ENCODE data around the gene PATE3.

PATE3 gene, protein sequence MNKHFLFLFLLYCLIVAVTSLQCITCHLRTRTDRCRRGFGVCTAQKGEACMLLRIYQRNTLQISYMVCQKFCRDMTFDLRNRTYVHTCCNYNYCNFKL

DNA sequence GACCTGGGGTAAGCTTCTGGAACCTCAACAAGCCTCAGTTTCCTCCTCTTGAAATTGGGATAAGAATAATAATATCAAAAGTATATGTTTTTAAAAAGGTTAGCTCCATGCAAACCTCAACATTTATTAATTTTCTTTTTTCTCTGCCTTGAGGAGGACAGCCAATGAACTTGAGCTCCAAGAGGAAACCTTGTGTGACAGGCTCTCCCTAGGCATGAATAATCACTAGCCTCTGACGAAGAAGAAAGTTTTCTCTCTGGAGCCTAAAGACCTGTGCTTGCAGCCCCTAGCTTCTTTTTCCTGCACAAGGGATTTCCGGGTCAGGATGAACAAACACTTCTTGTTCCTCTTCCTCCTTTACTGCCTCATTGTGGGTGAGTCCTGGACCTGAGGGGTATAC, at the start of gene PATE3:
Gene PATE3 (plus strand): TSS at position 301 of the 400 bp plus-strand sequence. CDS start 25 bp downstream, at position 326.
- DNase-seq (ENCODE audit: low read depth in 2 of 2): no peak

DNA sequence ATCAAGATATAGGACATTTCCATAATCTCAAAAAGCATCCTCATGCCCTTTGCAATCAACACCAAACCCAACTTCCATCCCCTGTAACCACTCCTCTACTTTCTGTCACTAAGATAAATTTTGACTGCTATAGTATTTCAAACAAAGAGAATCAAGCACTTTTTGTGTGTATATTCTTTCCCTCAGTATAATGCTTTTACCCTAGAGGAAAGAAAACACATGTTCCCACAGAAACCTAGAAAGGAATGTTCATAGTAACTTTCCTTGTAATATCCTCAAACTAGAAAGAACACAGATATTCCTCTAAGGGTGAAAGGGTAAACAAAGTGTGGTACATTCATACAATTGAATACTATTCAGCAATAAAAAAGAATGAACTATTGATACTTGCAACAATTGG, 47.3 kb upstream of the PATE3 start:
- DNase-seq (ENCODE audit: low read depth in 2 of 2): no peak

DNA sequence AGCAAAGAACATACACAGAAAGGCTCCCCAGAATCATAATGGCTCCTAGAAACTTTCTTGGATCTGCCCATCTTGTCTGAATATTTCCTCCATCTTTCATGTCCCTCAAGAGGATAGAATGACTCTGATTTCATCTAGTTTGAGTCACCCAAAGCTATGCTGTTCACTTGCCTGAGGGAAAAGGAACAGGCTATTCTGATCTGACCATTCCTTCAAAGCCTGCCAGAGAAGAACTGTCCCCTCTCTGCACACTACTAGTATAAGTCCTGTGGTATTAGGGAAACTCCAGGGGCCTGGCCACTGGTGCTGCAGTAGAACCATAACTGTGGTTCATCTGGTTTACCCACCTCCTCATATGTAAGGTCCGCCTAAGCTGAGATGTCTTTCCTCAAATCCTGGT, 44.2 kb upstream of the PATE3 start:
- no peak for DNase-seq (ENCODE audit: low read depth in 2 of 2)

- no peak for DNase-seq (ENCODE audit: low read depth in 2 of 2)
These were observed 41.9 kb upstream of the PATE3 start, which contains the start of gene PATE1 for GRCh38 chr11:125745979-125746378. Gene PATE1, plus strand, starts transcription at chr11:125746279. Its CDS starts 26 bp downstream, at chr11:125746305.

GRCh38 chr11:125750629-125751028, 37.3 kb upstream of the PATE3 start:
- DNase-seq (ENCODE audit: low read depth in 2 of 2): no peak

- DNase-seq (ENCODE audit: low read depth in 2 of 2): no peak
These were observed 31.9 kb upstream of the PATE3 start for GRCh38 chr11:125756050-125756449.

DNA sequence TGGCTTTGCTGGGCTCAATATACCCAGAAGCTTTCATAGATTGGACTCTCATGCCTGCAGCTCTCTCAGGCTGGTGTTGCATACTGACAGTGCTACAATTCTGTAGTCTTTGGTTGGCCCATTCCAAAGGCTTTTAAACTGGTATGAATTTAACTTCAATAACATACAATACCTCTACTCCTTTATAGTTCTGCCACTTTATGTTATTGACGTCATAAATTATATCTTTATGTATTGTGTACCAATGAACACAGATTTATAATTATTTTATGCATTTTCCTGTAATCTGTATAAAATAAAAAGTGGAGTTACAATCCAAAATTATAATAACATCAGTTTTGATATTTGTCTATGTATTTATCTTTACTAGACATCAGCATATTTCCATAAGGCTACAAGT, 25.5 kb upstream of the PATE3 start:
- no peak for DNase-seq (ENCODE audit: low read depth in 2 of 2)

GRCh38 chr11:125763483-125763882, 24.4 kb upstream of the PATE3 start:
- DNase-seq (ENCODE audit: low read depth in 2 of 2): no peak

DNA sequence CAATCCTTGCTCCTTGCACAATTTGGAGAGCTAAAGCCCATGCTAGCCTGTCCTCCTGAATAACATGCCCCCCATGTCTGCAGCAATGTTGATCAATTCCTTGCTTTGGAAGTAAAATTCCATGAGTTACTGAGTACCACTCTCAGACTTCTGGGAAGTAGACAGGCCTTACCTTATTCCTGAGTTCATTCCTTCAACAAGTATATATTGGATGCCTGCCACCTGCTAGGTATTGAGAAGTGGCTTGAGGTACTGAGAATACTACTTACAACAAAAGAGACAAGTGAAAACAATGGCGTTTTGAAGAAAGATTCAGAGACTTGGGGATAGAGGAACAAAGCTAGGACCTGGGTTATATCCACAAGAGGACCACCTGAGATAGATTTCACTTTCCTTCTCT, 21.7 kb upstream of the PATE3 start:
- DNase-seq (ENCODE audit: low read depth in 2 of 2): no peak

DNA sequence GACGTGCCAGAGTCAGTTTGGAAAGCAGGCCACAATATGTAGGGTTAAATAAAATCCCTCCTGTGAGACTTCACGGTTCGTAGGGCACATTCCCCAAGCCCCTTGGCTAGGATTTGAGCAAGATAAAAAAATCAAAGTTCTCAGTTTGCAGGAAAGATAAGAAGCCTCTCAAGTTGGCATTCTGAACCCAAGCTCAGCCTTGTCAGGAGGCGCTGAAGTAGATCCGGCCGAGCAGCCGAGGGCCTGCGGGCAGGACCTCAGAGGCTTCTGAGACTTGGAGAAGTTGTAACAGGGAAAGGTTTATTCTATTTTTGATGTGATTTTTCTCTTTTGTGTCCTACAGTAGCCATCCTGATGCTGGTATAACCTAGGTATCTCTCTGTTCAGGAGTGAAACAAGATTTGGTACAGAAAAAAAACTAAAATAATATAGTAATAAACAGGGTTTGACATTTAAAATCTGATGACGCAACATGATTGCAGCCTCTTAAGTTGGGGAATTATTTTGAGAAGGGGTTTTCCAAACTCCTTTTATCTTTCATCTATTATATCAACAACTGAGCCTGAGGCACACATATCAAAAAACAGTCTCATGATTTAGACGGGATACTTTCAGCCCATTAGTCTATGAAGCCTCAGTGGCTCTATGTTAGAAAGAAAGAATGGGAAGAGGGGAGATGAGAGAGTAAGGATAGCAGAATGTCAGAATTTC, 19.4 kb upstream of the PATE3 start:
- DNase-seq (ENCODE audit: low read depth in 2 of 2): no peak

- DNase-seq (ENCODE audit: low read depth in 2 of 2): no peak
These were observed 17.3 kb upstream of the PATE3 start for GRCh38 chr11:125770583-125770982.

DNA sequence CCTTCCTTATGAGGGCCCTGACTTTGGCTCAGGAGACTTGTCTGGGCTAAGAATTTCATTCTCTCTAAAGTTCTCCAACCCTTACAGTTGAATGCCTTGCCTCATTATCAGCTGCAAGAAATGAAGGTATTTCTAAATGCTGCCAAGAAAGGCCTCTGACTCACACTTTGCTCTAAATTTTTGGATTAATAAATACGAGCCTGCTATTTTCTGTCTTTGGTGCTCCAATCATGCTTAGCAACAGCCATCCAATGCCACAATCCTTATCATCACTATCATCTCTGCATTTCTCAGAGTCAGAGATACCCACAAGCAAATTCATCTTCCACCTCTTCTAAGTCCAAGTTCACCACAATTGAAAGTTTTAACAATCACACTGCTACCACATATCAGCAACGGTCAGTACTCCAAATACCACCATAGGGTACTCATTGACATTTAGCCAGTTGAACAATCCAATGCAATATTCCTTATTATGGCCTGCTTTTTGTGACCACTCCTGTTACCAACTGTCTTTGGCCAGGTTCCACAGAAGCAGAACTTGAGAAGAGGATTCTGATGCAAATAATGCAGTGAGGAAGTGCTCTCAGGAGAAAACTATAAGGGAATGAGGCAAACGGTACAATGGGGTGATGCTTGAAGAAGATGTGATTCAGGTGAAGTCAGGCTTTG, 15.0 kb upstream of the PATE3 start:
- peak in 1 of 2 experiments; percentile 7 for DNase-seq (ENCODE audit: low read depth in 2 of 2)

GRCh38 chr11:125773516-125773915, 14.4 kb upstream of the PATE3 start:
- no peak for DNase-seq (ENCODE audit: low read depth in 2 of 2)

GRCh38 chr11:125777309-125777708, 10.6 kb upstream of the PATE3 start:
- DNase-seq (ENCODE audit: low read depth in 2 of 2): no peak

- no peak for DNase-seq (ENCODE audit: low read depth in 2 of 2)
These were observed 9.2 kb upstream of the PATE3 start, which contains the start of gene PATE2 for GRCh38 chr11:125778728-125779127. Gene PATE2, minus strand, starts transcription at chr11:125778828. Its CDS starts 55 bp downstream, at chr11:125778773.

GRCh38 chr11:125784678-125785077, 3.2 kb upstream of the PATE3 start:
- no peak for DNase-seq (ENCODE audit: low read depth in 2 of 2)

DNA sequence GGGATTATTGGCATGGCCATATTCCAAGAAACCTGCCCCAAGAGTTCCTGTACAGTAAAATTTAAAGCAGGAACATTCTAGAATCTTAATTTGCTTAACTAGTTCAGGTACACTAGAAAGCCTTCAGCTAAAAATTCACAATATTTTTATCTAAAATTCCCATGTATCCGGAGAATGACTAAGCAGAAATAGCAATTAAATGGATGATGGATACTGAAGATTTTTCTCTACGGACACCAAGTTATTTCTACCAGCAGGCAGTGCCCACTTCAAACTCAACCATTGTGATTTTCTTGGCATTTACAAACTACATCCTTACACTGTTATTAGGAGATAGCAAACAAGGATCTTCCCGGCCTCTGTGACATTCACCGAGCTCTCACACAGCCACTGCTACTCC, 2.9 kb downstream of the PATE3 start:
- no peak for DNase-seq (ENCODE audit: low read depth in 2 of 2)

DNA sequence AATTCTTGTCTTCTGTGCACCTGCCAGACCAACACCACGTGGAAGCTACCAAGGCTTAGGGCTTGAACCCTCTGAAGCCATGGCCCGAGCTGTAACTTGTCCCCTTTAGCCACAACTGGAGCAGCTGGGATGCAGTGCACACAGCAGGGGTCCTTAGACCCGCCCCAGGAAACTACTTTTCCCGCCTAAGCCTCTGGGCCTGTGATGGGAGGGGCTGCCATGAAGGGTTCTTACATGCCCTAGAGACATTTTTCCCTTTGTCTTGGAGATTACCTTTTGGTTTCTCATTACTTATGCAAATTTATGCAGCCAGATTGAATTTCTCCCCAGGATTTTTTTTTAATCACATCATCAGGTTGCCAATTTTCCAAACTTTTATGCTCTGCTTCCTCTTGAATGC, 9.7 kb downstream of the PATE3 start:
- no peak for DNase-seq (ENCODE audit: low read depth in 2 of 2)

DNA sequence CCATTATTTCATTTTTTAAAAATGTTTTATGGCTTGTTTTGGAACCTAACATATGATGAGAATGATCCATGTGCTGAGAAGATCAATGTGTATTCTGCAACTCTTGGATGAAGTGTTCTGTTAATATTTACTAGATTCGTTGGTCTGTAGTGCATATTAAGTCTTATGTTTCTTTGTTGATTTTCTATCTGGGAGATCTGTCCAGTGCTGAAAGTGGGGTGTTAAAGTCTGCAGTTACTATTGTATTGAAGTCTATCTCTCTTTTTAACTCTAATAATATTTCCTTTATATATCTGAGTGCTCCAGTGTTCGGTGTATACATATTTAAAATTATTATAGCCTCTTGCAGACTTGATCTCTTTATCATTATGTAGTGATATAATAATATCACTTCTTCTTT, 11.9 kb downstream of the PATE3 start:
- DNase-seq (ENCODE audit: low read depth in 2 of 2): no peak

DNA sequence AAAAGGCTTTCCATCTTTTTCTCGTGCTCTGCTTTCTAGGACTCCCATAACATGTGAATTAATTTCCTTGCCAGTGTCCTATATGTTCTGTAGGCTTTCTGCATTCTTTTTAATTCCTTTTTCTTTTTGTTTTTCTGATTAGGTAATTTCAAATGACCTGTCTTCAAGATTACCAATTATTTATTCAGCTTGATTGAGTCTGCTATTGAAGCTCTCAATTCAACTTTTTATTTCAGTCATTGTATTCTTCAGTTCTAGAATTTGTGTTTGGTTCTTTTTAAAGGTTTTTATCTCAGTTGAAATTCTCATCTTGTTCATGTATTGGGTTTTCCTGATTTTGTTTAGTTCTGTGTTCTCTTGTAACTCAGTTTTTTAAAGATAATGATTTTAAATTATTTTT, 14.5 kb downstream of the PATE3 start:
- no peak for DNase-seq (ENCODE audit: low read depth in 2 of 2)

DNA sequence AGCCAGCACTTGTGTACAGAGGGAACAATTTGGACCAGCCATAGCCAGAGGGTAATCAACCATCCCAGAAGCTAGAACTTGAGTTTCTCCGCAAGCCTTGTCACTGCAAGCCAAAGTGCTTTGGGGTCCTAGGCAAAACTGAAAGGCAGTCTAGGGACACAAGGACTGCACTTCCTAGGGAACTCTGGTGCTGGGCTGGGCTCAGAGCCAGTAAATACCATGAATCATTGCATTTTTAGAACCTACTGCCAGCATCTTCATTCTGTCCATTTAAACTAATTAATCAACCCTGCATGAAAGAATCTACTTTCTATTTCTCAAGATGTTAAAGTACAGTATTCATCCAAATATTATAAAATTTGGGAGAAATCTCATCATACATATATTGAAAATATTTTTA, 20.0 kb downstream of the PATE3 start:
- DNase-seq (ENCODE audit: low read depth in 2 of 2): no peak

DNA sequence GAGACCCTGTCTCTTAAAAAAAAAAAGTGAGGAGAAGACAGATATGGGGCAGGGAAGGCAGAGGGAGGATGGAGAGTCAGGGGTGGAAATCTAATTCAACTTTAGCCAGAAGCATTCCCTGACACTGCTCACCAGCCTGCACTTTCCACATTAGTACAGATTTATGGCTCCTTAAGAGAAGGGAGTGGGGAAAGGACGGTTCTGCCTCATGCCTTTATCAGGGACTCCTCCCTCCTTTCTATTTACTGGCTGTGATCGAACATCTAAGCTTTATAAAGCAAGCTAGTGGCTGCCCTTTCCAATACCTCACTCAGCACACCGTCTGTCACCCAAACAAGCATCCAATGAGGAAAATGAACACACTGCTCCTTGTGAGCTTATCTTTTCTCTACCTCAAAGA, 45.1 kb downstream of the PATE3 start, which contains the start of gene PATE4:
Gene PATE4 (plus strand): TSS at position 301 of the 400 bp plus-strand sequence. CDS start 44 bp downstream, at position 345.
- no peak for DNase-seq (ENCODE audit: low read depth in 2 of 2)

GRCh38 chr11:125835748-125836147, 47.8 kb downstream of the PATE3 start:
- no peak for DNase-seq (ENCODE audit: low read depth in 2 of 2)
